ENCODE data around the gene VPS35.

- TF ChIP-seq POLR2AphosphoS5 (IDR thresholded peaks at IDR 0.05) (no peak), POLR2A (IDR thresholded peaks at IDR 0.05) (no peak), CTCF (IDR thresholded peaks at IDR 0.05) (no peak)
Observed at GRCh38 chr16:46728806-46729205, 39.8 kb upstream of the VPS35 start.
